IPS-NIHi7 (cell line): ENCODE measurements around the gene ABCF3.
"Not testable (repeated sequence)": the region's sequence is repeated elsewhere in the genome, so short reads cannot be mapped to it uniquely, and the experiment has no call there.

Experiments
- DNase-seq: peaks from one replicate; pipeline ENCODE4 v3.0.0; 2012; ENCODE audit warnings: mixed read lengths; ENCODE audit errors: extremely low spot score

ABCF3 gene, protein sequence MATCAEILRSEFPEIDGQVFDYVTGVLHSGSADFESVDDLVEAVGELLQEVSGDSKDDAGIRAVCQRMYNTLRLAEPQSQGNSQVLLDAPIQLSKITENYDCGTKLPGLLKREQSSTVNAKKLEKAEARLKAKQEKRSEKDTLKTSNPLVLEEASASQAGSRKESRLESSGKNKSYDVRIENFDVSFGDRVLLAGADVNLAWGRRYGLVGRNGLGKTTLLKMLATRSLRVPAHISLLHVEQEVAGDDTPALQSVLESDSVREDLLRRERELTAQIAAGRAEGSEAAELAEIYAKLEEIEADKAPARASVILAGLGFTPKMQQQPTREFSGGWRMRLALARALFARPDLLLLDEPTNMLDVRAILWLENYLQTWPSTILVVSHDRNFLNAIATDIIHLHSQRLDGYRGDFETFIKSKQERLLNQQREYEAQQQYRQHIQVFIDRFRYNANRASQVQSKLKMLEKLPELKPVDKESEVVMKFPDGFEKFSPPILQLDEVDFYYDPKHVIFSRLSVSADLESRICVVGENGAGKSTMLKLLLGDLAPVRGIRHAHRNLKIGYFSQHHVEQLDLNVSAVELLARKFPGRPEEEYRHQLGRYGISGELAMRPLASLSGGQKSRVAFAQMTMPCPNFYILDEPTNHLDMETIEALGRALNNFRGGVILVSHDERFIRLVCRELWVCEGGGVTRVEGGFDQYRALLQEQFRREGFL

DNA sequence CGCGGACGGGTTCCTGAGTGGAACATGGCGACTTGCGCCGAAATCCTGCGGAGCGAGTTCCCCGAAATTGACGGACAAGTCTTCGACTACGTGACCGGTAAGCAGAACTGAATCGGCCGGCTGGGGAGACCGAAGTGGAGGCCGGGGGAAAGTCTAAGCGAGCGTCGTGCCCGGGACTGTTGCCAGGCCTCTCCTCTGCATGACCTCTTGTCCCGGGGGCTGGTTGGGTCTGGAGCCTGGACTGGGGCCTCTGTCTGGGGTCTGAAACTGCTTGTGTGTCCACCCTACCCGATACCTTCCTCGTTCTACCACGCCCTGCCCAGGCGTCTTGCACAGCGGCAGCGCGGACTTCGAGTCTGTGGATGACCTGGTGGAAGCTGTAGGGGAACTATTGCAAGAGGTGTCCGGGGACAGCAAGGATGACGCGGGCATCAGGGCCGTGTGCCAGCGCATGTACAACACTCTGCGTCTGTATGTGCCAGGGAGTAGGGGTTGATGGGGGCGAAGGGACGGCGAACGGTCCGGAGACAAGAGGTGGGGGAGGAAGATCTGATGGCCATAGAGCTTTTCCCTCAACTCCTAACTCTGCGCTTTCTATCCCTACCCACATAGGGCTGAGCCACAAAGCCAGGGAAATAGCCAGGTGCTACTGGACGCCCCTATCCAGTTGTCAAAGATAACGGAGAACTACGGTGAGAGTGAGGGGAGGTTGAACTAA, at the start of gene ABCF3:
Gene ABCF3, plus strand, starts transcription at position 16 of the 718 bp plus-strand sequence. Its CDS starts 9 bp downstream, at position 25.
- DNase-seq: no peak

- DNase-seq: no peak
Observed at GRCh38 chr3:184140436-184140835, 45.6 kb upstream of the ABCF3 start.

DNA sequence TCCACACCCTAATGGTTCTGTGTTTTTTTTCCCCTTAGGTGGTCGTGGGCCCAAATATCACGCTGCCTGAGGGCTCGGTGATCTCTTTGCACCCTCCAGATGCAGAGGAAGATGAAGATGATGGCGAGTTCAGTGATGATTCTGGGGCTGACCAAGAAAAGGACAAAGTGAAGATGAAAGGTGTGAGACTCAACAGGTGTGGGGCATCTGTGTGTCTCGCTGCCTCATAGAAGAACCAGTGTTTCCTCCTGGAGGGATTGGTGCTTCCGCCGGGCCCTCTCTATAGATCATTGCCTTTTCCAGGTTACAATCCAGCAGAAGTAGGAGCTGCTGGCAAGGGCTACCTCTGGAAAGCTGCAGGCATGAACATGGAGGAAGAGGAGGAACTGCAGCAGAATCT, 43.8 kb upstream of the ABCF3 start:
- DNase-seq: no peak

DNA sequence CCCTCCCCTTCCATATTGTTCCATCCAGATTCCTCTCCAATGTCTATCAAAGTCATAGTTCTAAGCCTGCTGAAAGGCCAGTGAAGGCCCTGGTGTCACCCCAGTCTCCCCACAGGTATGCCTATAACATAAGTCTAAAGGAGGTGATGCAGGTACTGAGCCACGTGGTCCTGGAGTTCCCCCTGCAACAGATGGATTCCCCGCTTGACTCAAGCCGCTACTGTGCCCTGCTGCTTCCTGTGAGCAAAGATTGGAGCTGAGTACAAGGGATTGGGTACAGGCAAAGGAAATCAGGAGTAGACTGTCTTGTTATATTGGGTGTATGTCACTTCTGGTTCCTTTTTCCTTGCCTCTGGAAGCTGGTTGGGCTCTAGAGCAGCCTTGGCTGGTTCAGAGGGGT, 42.7 kb upstream of the ABCF3 start:
- no peak for DNase-seq

- DNase-seq: no peak
Observed at GRCh38 chr3:184144505-184144904, 41.5 kb upstream of the ABCF3 start.

- peak; percentile 75 for DNase-seq
Observed at GRCh38 chr3:184145111-184145524, 40.9 kb upstream of the ABCF3 start.

DNA sequence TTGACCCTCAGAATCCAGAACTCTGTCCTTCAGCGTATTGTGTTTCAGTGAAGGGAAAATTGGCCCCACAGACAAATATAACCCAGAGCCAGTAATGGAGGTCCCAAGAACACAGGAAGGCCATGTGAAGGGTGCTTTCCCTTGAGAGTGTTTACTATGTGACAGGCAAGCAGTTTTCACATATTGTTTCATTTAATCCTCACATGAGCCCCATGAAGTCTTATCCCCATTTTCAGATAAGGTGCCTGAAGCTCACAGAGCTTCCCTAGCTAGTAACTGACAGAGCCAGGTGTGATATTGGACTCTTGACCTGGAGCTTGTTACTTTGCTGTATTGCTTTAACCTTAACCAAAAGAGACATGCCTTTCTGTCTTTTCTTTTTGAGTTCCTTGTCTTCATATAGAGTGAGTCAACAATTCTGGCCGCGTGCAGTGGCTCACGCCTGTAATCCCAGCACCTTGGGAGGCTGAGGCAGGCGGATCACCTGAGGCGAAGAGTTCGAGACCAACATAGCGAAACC, 40.2 kb upstream of the ABCF3 start:
- DNase-seq: no peak

DNA sequence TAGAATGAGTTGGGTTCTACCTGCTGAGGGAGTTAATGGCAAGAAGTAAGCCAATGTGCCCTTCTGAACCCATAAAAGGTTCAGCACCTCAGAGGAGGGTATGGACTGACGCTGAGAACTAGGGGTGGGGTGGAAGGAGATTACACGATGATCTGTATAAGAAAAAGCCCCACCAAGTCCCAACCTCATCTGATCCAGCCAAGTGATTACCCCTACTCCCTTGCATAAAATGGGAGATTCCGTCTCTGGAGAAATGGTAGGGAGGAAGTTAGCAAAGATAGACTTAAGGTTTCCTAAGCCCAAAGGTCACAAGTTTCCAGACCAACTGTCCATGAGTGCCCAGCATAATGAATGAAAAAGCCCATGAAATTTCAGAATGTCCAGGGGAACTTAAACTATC, 37.9 kb upstream of the ABCF3 start:
- DNase-seq: no peak

DNA sequence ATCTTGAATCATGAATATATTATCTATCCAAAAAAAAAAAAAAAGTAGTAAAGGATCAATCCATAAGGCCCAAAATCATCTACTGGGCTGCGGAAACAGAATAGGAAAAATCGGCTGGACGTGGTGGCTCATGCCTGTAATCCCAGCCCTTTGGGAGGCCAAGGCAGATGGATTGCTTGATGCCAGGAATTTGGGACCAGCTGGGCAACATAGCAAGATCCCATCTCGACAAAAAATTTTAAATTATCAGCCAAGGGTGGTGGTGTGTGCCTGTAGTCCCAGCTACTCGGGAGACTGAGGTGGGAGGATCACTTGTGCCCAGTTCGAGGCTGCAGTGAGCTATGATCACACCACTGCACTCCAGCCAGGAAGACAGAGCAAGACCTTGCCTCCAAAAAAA, 36.9 kb upstream of the ABCF3 start:
- DNase-seq: no peak

- not testable (repeated sequence) for DNase-seq
Observed at GRCh38 chr3:184149770-184150169, 36.2 kb upstream of the ABCF3 start.

DNA sequence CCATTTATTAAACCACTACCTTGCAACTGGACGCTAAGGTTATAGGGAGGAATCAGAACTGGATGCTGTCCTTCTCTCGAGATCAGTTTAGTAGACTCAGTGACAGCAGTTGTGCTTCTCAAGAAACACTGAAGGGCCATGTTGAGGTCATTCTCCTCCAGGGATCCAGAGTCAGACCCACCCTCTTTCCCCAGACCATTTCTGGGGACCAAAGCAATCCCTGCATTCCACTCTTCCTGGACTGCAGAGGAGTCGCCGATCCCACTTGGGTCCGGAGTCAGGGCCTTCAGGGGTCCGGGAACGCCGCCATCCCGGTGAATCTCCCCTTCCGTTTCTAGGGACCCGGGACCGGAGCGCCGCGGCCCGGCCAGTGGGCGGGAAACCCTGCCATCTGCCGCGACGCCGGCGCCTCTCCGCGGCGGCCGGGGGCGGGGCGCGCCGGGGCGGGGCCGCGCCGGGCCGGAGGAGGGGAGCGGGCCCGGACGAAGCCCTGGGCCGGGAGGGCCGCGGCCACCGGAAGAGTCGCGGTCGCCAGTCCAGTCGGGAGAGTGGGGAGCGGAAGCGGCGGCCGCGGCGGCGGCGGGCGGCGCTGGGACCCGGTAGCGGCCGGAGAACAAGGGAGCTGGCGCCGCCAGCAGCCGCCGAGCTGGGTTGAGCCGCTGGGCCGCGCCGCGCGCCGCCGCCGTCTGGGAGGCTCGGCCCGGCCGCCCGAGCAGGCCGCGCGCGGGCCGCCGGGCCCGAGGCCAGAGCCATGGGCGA, 30.9 kb upstream of the ABCF3 start, which contains the start of gene DVL3:
Gene DVL3, plus strand, starts transcription at position 493 of the 759 bp plus-strand sequence. Its CDS starts 259 bp downstream, at position 752.
- peak; percentile 90 for DNase-seq

DNA sequence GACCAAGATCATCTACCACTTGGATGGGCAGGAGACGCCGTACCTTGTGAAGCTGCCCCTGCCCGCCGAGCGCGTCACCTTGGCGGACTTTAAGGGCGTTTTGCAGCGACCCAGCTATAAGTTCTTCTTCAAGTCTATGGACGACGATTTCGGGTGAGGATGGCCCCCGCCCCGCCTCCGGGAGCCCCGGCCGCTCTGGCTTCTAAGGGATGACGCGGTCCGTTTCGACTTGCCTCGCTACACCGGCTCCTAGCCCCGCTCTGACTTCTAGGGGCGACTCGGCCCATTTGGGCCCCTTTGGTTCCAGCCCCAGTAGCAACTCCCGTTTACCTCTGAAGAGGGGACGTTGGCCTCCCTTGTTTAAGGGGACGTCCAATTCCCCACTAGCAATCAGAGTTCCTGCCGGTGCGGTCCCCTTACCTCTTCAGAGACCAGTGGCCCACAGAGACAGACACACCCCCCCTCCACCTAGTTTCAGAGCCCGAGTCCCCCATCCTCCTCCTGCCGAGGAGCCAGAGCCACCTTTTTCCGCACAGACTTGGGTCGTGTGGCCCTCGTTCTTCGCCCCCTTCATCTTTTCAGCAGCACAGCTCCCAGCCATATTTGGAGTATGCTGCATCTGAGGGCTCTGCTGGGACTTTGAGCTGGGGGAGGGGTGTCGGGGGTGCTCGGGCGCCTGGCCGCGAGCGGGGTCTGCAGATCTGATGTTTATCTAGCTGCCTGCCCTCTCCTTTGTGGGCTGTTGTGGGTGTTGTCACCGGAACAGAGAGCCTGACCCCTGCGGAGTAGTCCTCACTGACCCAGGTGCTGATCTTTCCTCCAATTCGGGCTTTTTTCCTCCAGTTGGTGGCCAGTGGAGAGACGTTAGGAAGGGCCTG, 30.1 kb upstream of the ABCF3 start:
- peak; percentile 49 for DNase-seq

GRCh38 chr3:184156522-184156955, 29.5 kb upstream of the ABCF3 start:
- DNase-seq: peak; percentile 44

GRCh38 chr3:184157206-184157605, 28.8 kb upstream of the ABCF3 start:
- no peak for DNase-seq

DNA sequence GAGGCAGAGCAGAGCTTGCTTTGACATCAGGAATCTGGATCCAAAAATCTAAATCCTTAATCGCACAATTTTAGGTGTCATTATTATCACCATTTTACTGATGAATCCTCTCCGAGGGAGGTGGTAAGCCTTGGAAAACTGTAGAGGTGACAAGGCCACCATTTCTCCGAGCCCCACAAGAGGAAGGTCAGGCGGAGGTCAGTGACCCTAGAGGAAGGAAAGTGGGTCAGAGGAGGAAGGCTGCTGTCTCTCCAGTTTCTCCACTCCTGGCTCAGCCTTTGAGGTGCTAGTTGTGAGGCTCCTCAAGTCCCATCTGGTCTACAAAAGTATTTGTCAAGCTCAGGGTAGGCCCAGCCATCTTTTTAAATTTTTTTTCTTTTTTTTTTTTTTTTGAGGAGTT, 27.6 kb upstream of the ABCF3 start:
- no peak for DNase-seq

- no peak for DNase-seq
Observed at GRCh38 chr3:184160456-184160855, 25.5 kb upstream of the ABCF3 start.

DNA sequence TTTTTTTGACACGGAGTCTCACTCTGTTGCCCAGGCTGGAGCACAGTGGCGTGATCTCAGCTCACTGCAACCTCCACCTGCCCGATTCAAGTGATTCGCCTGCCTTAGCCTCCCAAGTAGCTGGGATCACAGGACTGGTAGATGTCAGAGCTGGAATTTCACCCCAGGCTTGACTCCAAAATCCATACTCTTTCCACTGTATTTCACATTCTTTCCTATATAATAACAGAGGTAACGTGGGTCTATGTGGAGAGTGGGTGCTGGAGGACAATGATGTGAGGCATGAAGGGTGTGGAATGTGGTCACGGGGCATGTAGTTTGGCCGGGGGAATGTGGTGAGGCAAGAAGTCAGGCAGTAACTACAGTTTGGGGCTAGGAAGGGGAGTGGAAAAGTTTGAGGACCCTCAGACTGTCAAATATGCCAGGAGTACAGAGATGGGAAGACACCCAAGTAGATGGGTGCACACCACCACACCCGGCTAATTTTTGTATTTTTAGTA, 23.4 kb upstream of the ABCF3 start:
- DNase-seq: not testable (repeated sequence)

GRCh38 chr3:184164648-184165330, 21.2 kb upstream of the ABCF3 start:
- DNase-seq: no peak

GRCh38 chr3:184165543-184165942, 20.5 kb upstream of the ABCF3 start:
- DNase-seq: no peak
